Chondrocyte (in vitro differentiated cells): Measurements from ENCODE around the gene ZNRF4. TPM values are rescaled to one million over a fixed set of nuclear protein-coding genes. Genes with fewer than 3 reads are reported as not detected.

Experiments
- DNase-seq: peaks from one replicate; pipeline ENCODE4 v3.0.0; 2021; ENCODE audit warnings: mixed read lengths, low spot score
- H3K27ac Mint-ChIP-seq: one replicate; pipeline ENCODE4 v1.8.0; 2021; ENCODE audit warnings: mild to moderate bottlenecking, moderate library complexity, mixed read lengths; ENCODE audit not compliant: unreplicated experiment
- H3K27me3 Mint-ChIP-seq: 2 replicates; pipeline ENCODE4 v1.8.0; 2021; ENCODE audit warnings: low read depth, mixed read lengths
- H3K36me3 Mint-ChIP-seq: 2 replicates; pipeline ENCODE4 v1.8.0; 2021; ENCODE audit warnings: low read depth, mixed read lengths
- H3K4me1 Mint-ChIP-seq: 2 replicates; pipeline ENCODE4 v1.8.0; 2021; ENCODE audit warnings: low read depth, mild to moderate bottlenecking, mixed read lengths
- H3K4me3 Mint-ChIP-seq: one replicate; pipeline ENCODE4 v1.8.0; 2021; ENCODE audit warnings: mild to moderate bottlenecking, moderate library complexity, mixed read lengths; ENCODE audit not compliant: unreplicated experiment
- H3K9me3 Mint-ChIP-seq: 2 replicates; pipeline ENCODE4 v1.8.0; 2021; ENCODE audit warnings: low read depth, mixed read lengths
- CTCF ChIP-seq: fragments of 200-600 bp; sonication (generic); IDR thresholded peaks from 2 replicates; pipeline ENCODE4 v1.5.0; 2021; ENCODE audit warnings: antibody characterized with exemption, mild to moderate bottlenecking, moderate library complexity
- total RNA-seq: library from RNA; stranded (reverse); gene quantifications from 3 replicates; pipeline ENCODE4 v1.2.1, GENCODE V29; 2021

ZNRF4 gene
- total RNA-seq, 1 donor from 2014 or later, result not detected

- H3K4me3 Mint-ChIP-seq, result no peak overlapping the region
- no peak overlapping the region for H3K27ac Mint-ChIP-seq
- H3K27me3 Mint-ChIP-seq, result peaks cover 32% of the 10 kb centered on the region
- TF ChIP-seq CTCF, result no peak
- H3K4me1 Mint-ChIP-seq, result peaks cover 4% of the 10 kb centered on the region
- no peak for DNase-seq
- no peaks in the 10 kb centered on the region for H3K9me3 Mint-ChIP-seq
- no peaks in the 10 kb centered on the region for H3K36me3 Mint-ChIP-seq
Measured at GRCh38 chr19:5473646-5474045, 18.4 kb downstream of the ZNRF4 start.

GRCh38 chr19:5477451-5478215 lies 22.4 kb downstream of the ZNRF4 start:
- H3K4me1 Mint-ChIP-seq, result peaks cover 4% of the 10 kb centered on the region
- peaks cover 5% of the 10 kb centered on the region for H3K9me3 Mint-ChIP-seq
- TF ChIP-seq CTCF, result no peak
- H3K27me3 Mint-ChIP-seq, result peaks cover 30% of the 10 kb centered on the region
- H3K36me3 Mint-ChIP-seq, result no peaks in the 10 kb centered on the region
- no peak overlapping the region for H3K27ac Mint-ChIP-seq
- H3K4me3 Mint-ChIP-seq, result no peak overlapping the region
- DNase-seq, result no peak

GRCh38 chr19:5478241-5478924 lies 23.2 kb downstream of the ZNRF4 start:
- Mint-ChIP-seq H3K27ac (no peak overlapping the region), H3K27me3 (peaks cover 27% of the 10 kb centered on the region), H3K4me1 (peaks cover 4% of the 10 kb centered on the region), H3K4me3 (no peak overlapping the region), H3K36me3 (no peaks in the 10 kb centered on the region), H3K9me3 (peaks cover 5% of the 10 kb centered on the region)
- no peak for TF ChIP-seq CTCF
- no peak for DNase-seq

GRCh38 chr19:5478925-5479588 lies 23.8 kb downstream of the ZNRF4 start:
- H3K36me3 Mint-ChIP-seq, result no peaks in the 10 kb centered on the region
- H3K27ac Mint-ChIP-seq, result no peak overlapping the region
- TF ChIP-seq CTCF, result no peak
- peaks cover 4% of the 10 kb centered on the region for H3K4me1 Mint-ChIP-seq
- H3K9me3 Mint-ChIP-seq, result peaks cover 5% of the 10 kb centered on the region
- peaks cover 27% of the 10 kb centered on the region for H3K27me3 Mint-ChIP-seq
- H3K4me3 Mint-ChIP-seq, result no peak overlapping the region
- no peak for DNase-seq

- no peak for TF ChIP-seq CTCF
- Mint-ChIP-seq H3K27me3 (peaks cover 27% of the 10 kb centered on the region), H3K4me3 (no peak overlapping the region), H3K4me1 (peaks cover 10% of the 10 kb centered on the region), H3K9me3 (peaks cover 5% of the 10 kb centered on the region), H3K36me3 (no peaks in the 10 kb centered on the region), H3K27ac (no peak overlapping the region)
- no peak for DNase-seq
Measured at GRCh38 chr19:5479958-5480357, 24.7 kb downstream of the ZNRF4 start.
